Liver (tissue), 3 donors: ENCODE data around the gene CMTM4.

ENCODE experiments used
- FOXA2 ChIP-seq: IDR thresholded peaks from 2 replicates; pipeline ENCODE4 v1.6.1; 2016; ENCODE audit warnings: antibody characterized with exemption
- RAD21 ChIP-seq, 2 donors: IDR thresholded peaks; 2 replicates each; pipeline ENCODE4 v1.6.1; 2016; ENCODE audit warnings: antibody characterized with exemption in 2 of 2, mild to moderate bottlenecking in 2 of 2
- TAF1 ChIP-seq: conservative IDR thresholded peaks from 2 replicates; pipeline ENCODE4 v1.6.1; 2016; ENCODE audit warnings: antibody characterized with exemption, mild to moderate bottlenecking
- YY1 ChIP-seq: IDR thresholded peaks from 2 replicates; pipeline ENCODE4 v1.6.1; 2016; ENCODE audit warnings: antibody characterized with exemption, mild to moderate bottlenecking
- TF ChIP-seq, protein P1 (sequence below): fragments of 150-350 bp; IDR thresholded peaks from 2 replicates; pipeline ENCODE4 v1.5.1; 2017; ENCODE audit warnings: improper control_type of control experiment, low read depth, low read length; ENCODE audit not compliant: missing input control
- TF ChIP-seq, protein P2 (sequence below): IDR thresholded peaks from 2 replicates; pipeline ENCODE4 v1.6.1; 2016; ENCODE audit warnings: antibody characterized with exemption
- TF ChIP-seq, protein P3 (sequence below): IDR thresholded peaks from 2 replicates; pipeline ENCODE4 v1.6.1; 2016; ENCODE audit warnings: antibody characterized with exemption
- TF ChIP-seq, protein P4 (sequence below): IDR thresholded peaks from 2 replicates; pipeline ENCODE4 v1.6.1; 2016; ENCODE audit warnings: antibody characterized with exemption, mild to moderate bottlenecking
- donor health status: healthy.
- donor health status: healthy.

GRCh38 chr16:66600477-66600876 lies 96.1 kb downstream of the CMTM4 start:
- TF ChIP-seq, protein P1, sequence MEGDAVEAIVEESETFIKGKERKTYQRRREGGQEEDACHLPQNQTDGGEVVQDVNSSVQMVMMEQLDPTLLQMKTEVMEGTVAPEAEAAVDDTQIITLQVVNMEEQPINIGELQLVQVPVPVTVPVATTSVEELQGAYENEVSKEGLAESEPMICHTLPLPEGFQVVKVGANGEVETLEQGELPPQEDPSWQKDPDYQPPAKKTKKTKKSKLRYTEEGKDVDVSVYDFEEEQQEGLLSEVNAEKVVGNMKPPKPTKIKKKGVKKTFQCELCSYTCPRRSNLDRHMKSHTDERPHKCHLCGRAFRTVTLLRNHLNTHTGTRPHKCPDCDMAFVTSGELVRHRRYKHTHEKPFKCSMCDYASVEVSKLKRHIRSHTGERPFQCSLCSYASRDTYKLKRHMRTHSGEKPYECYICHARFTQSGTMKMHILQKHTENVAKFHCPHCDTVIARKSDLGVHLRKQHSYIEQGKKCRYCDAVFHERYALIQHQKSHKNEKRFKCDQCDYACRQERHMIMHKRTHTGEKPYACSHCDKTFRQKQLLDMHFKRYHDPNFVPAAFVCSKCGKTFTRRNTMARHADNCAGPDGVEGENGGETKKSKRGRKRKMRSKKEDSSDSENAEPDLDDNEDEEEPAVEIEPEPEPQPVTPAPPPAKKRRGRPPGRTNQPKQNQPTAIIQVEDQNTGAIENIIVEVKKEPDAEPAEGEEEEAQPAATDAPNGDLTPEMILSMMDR = no peak
- TF ChIP-seq, protein P2, sequence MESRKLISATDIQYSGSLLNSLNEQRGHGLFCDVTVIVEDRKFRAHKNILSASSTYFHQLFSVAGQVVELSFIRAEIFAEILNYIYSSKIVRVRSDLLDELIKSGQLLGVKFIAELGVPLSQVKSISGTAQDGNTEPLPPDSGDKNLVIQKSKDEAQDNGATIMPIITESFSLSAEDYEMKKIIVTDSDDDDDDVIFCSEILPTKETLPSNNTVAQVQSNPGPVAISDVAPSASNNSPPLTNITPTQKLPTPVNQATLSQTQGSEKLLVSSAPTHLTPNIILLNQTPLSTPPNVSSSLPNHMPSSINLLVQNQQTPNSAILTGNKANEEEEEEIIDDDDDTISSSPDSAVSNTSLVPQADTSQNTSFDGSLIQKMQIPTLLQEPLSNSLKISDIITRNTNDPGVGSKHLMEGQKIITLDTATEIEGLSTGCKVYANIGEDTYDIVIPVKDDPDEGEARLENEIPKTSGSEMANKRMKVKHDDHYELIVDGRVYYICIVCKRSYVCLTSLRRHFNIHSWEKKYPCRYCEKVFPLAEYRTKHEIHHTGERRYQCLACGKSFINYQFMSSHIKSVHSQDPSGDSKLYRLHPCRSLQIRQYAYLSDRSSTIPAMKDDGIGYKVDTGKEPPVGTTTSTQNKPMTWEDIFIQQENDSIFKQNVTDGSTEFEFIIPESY = no peak
- TF ChIP-seq YY1 (no peak), TAF1 (no peak), RAD21 (IDR thresholded peaks at IDR 0.05) (no peak), FOXA2 (no peak)
- TF ChIP-seq, protein P3, sequence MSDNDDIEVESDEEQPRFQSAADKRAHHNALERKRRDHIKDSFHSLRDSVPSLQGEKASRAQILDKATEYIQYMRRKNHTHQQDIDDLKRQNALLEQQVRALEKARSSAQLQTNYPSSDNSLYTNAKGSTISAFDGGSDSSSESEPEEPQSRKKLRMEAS = no peak
- TF ChIP-seq, protein P4, sequence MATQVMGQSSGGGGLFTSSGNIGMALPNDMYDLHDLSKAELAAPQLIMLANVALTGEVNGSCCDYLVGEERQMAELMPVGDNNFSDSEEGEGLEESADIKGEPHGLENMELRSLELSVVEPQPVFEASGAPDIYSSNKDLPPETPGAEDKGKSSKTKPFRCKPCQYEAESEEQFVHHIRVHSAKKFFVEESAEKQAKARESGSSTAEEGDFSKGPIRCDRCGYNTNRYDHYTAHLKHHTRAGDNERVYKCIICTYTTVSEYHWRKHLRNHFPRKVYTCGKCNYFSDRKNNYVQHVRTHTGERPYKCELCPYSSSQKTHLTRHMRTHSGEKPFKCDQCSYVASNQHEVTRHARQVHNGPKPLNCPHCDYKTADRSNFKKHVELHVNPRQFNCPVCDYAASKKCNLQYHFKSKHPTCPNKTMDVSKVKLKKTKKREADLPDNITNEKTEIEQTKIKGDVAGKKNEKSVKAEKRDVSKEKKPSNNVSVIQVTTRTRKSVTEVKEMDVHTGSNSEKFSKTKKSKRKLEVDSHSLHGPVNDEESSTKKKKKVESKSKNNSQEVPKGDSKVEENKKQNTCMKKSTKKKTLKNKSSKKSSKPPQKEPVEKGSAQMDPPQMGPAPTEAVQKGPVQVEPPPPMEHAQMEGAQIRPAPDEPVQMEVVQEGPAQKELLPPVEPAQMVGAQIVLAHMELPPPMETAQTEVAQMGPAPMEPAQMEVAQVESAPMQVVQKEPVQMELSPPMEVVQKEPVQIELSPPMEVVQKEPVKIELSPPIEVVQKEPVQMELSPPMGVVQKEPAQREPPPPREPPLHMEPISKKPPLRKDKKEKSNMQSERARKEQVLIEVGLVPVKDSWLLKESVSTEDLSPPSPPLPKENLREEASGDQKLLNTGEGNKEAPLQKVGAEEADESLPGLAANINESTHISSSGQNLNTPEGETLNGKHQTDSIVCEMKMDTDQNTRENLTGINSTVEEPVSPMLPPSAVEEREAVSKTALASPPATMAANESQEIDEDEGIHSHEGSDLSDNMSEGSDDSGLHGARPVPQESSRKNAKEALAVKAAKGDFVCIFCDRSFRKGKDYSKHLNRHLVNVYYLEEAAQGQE = no peak
